SK-N-SH treated with all-trans-retinoic acid at 6 μM for 48 hours (cell line): Measurements from ENCODE around the gene NAIF1.
"Not testable (repeated sequence)": the region's sequence is repeated elsewhere in the genome, so short reads cannot be mapped to it uniquely, and the experiment has no call there.

Experiments
- ATAC-seq: fragments of 200-7000 bp; cut with Tn5 transposase; 3 replicates; pipeline ENCODE4 v1.9.1; 2020; ENCODE audit warnings: mild to moderate bottlenecking, moderate library complexity
- ARNTL ChIP-seq: fragments of 450-650 bp; formaldehyde crosslinking; IDR thresholded peaks from 2 replicates; pipeline ENCODE4 v1.5.0; 2020; ENCODE audit warnings: low read depth, mild to moderate bottlenecking, moderate library complexity, borderline replicate concordance
- BACH2 ChIP-seq: fragments of 250-450 bp; sonication (Bioruptor Pico); IDR thresholded peaks from 2 replicates; pipeline ENCODE4 v1.9.0; 2021; ENCODE audit warnings: mild to moderate bottlenecking, borderline replicate concordance
- CSDC2 ChIP-seq: fragments of 250-450 bp; sonication (Bioruptor Pico); IDR thresholded peaks from 2 replicates; pipeline ENCODE4 v1.5.0; 2020; ENCODE audit warnings: mild to moderate bottlenecking, moderate library complexity
- CSRNP3 ChIP-seq: fragments of 250-450 bp; sonication (Bioruptor Pico); IDR thresholded peaks from 2 replicates; pipeline ENCODE4 v1.5.1; 2021; ENCODE audit warnings: mild to moderate bottlenecking, moderate library complexity
- ESRRG ChIP-seq: fragments of 250-450 bp; sonication (Bioruptor Pico); IDR thresholded peaks from 2 replicates; pipeline ENCODE4 v1.6.1; 2021; ENCODE audit warnings: mild to moderate bottlenecking
- GLIS3 ChIP-seq: fragments of 250-450 bp; sonication (Bioruptor Pico); IDR thresholded peaks from 2 replicates; pipeline ENCODE4 v1.5.0; 2020; ENCODE audit warnings: mild to moderate bottlenecking, moderate library complexity
- ISL1 ChIP-seq: fragments of 250-450 bp; sonication (Bioruptor Pico); IDR thresholded peaks from 2 replicates; pipeline ENCODE4 v2.1.2; 2022; ENCODE audit warnings: mild to moderate bottlenecking, moderate library complexity
- OSR1 ChIP-seq: fragments of 250-450 bp; sonication (Bioruptor Pico); IDR thresholded peaks from 2 replicates; pipeline ENCODE4 v1.8.0; 2022; ENCODE audit warnings: moderate library complexity, mild to moderate bottlenecking, inconsistent platforms
- PATZ1 ChIP-seq: fragments of 250-450 bp; sonication (Bioruptor Pico); IDR thresholded peaks from 2 replicates; pipeline ENCODE4 v1.8.0; 2020; ENCODE audit warnings: mild to moderate bottlenecking, moderate library complexity, borderline replicate concordance
- POU6F1 ChIP-seq: fragments of 250-450 bp; sonication (Bioruptor Pico); IDR thresholded peaks from 2 replicates; pipeline ENCODE4 v1.8.0; 2021; ENCODE audit warnings: low read depth, mild to moderate bottlenecking, moderate library complexity, borderline replicate concordance
- PPARA ChIP-seq: fragments of 250-450 bp; sonication (Bioruptor Pico); IDR thresholded peaks from 2 replicates; pipeline ENCODE4 v1.5.0; 2020; ENCODE audit warnings: mild to moderate bottlenecking, borderline replicate concordance
- RARB ChIP-seq: fragments of 250-450 bp; sonication (Bioruptor Pico); IDR thresholded peaks from 2 replicates; pipeline ENCODE4 v1.8.0; 2021; ENCODE audit warnings: mild to moderate bottlenecking, moderate library complexity
- SNAI2 ChIP-seq: fragments of 250-450 bp; sonication (Bioruptor Pico); IDR thresholded peaks from 2 replicates; pipeline ENCODE4 v1.5.0; 2020; ENCODE audit warnings: mild to moderate bottlenecking, moderate library complexity
- TCF4 ChIP-seq: fragments of 250-450 bp; sonication (Bioruptor Pico); IDR thresholded peaks from 2 replicates; pipeline ENCODE4 v1.8.0; 2021; ENCODE audit warnings: mild to moderate bottlenecking, moderate library complexity, borderline replicate concordance
- TOX ChIP-seq: fragments of 250-450 bp; sonication (Bioruptor Pico); IDR thresholded peaks from 2 replicates; pipeline ENCODE4 v1.8.0; 2021; ENCODE audit warnings: mild to moderate bottlenecking, moderate library complexity, borderline replicate concordance
- TSHZ2 ChIP-seq: fragments of 250-450 bp; sonication (Bioruptor Pico); IDR thresholded peaks from 2 replicates; pipeline ENCODE4 v1.5.0; 2020; ENCODE audit warnings: mild to moderate bottlenecking, moderate library complexity
- ZC3H10 ChIP-seq: fragments of 250-450 bp; sonication (Bioruptor Pico); IDR thresholded peaks from 2 replicates; pipeline ENCODE4 v1.5.1; 2021; ENCODE audit warnings: mild to moderate bottlenecking, moderate library complexity
- ZFP3 ChIP-seq: fragments of 250-450 bp; sonication (Bioruptor Pico); IDR thresholded peaks from 2 replicates; pipeline ENCODE4 v1.5.0; 2020; ENCODE audit warnings: mild to moderate bottlenecking, moderate library complexity
- ZNF565 ChIP-seq: fragments of 450-650 bp; formaldehyde crosslinking; conservative IDR thresholded peaks from 2 replicates; pipeline ENCODE4 v1.5.0; 2020; ENCODE audit warnings: low read depth, mild to moderate bottlenecking, moderate library complexity
- ZNF70 ChIP-seq: fragments of 450-650 bp; formaldehyde crosslinking; IDR thresholded peaks from 2 replicates; pipeline ENCODE4 v1.5.0; 2020; ENCODE audit warnings: mild to moderate bottlenecking, moderate library complexity
- ZNF8 ChIP-seq: fragments of 450-650 bp; formaldehyde crosslinking; IDR thresholded peaks from 2 replicates; pipeline ENCODE4 v1.5.0; 2020; ENCODE audit warnings: mild to moderate bottlenecking, moderate library complexity

NAIF1 gene

GRCh38 chr9:128072144-128073021 lies 5.3 kb upstream of the NAIF1 start:
- peak; percentile 17; the same call in 1 of the 2 replicates for TF ChIP-seq ISL1
- 0 out of 2 replicates have a peak, but pooled peaks have one; percentile 22 for TF ChIP-seq ZFP3 (CRISPR knock-in tag)
- TF ChIP-seq ZNF565 (CRISPR knock-in tag): no peak
- ATAC-seq: no peak

GRCh38 chr9:128071475-128071874 lies 4.4 kb upstream of the NAIF1 start:
- not testable (repeated sequence) for ATAC-seq

- TF ChIP-seq POU6F1 (CRISPR knock-in tag) (no peak), ZNF565 (CRISPR knock-in tag) (no peak), GLIS3 (CRISPR knock-in tag) (no peak), CSDC2 (no peak), ZFP3 (CRISPR knock-in tag) (no peak), TSHZ2 (no peak), ESRRG (CRISPR knock-in tag) (no peak), OSR1 (no peak), ZNF8 (CRISPR knock-in tag) (no peak), SNAI2 (CRISPR knock-in tag) (no peak), ISL1 (no peak), PATZ1 (CRISPR knock-in tag) (no peak), ZC3H10 (CRISPR knock-in tag) (no peak), PPARA (CRISPR knock-in tag) (no peak), BACH2 (CRISPR knock-in tag) (no peak), TOX (no peak), TCF4 (CRISPR knock-in tag) (no peak)
- no peak for ATAC-seq
Observed at GRCh38 chr9:128070874-128071273, 3.8 kb upstream of the NAIF1 start.

GRCh38 chr9:128068386-128069205 lies 1.5 kb upstream of the NAIF1 start:
- no peak for ATAC-seq
- no peak for TF ChIP-seq ESRRG (CRISPR knock-in tag)
- no peak for TF ChIP-seq GLIS3 (CRISPR knock-in tag)
- no peak for TF ChIP-seq TOX
- TF ChIP-seq ZC3H10 (CRISPR knock-in tag): no peak
- TF ChIP-seq ZNF70: no peak
- TF ChIP-seq ZFP3 (CRISPR knock-in tag): no peak
- TF ChIP-seq CSDC2: no peak
- TF ChIP-seq ISL1: no peak
- no peak for TF ChIP-seq SNAI2 (CRISPR knock-in tag)
- TF ChIP-seq CSRNP3 (CRISPR knock-in tag): no peak
- TF ChIP-seq ZNF565 (CRISPR knock-in tag): no peak
- TF ChIP-seq RARB (CRISPR knock-in tag): no peak
- TF ChIP-seq TCF4 (CRISPR knock-in tag): no peak
- TF ChIP-seq POU6F1 (CRISPR knock-in tag): no peak
- TF ChIP-seq PATZ1 (CRISPR knock-in tag): no peak
- no peak for TF ChIP-seq PPARA (CRISPR knock-in tag)
- TF ChIP-seq ARNTL: no peak
